Measurements from ENCODE around the gene ZNF423.

Gene ZNF423

GRCh38 chr16:49795513-49795912, 60.4 kb downstream of the ZNF423 start:
- H3K4me1 ChIP-seq (ENCODE audit: insufficient read depth, low read length), result no peaks in the 10 kb centered on the region
- no peaks in the 10 kb centered on the region for H3K36me3 ChIP-seq (ENCODE audit: insufficient read depth, low read length)
- H3K4me3 ChIP-seq (ENCODE audit: low read depth in 1 of 2, low read length in 2 of 2), result no peak overlapping the region
- no peak for TF ChIP-seq CTCF (IDR thresholded peaks at IDR 0.05; ENCODE audit: borderline replicate concordance, extremely low read depth, low read length, poor library complexity, severe bottlenecking)
- no peak for TF ChIP-seq EZH2 (IDR thresholded peaks at IDR 0.05; ENCODE audit: borderline replicate concordance, low read depth, low read length, severe bottlenecking)
- H3K4me2 ChIP-seq (ENCODE audit: insufficient read depth, low read length), result no peak overlapping the region
- DNase-seq, result no peak
- no peak overlapping the region for H3K9ac ChIP-seq (ENCODE audit: low read depth, low read length)
- H3K79me2 ChIP-seq (ENCODE audit: insufficient read depth, low read length), result no peaks in the 10 kb centered on the region
- H3K9me3 ChIP-seq (ENCODE audit: insufficient read depth, low read length, severe bottlenecking), result no peaks in the 10 kb centered on the region
- no peak overlapping the region for H2AFZ ChIP-seq (ENCODE audit: low read depth, low read length)
- ATAC-seq (ENCODE audit: insufficient read depth, low read depth), result no peak
- peaks cover 7% of the 10 kb centered on the region for H3K27me3 ChIP-seq (ENCODE audit: insufficient read depth, low read length, poor library complexity)
- H3K27ac ChIP-seq (ENCODE audit: low read length), result no peak overlapping the region
- no peaks in the 10 kb centered on the region; the same call in 1 of the 2 replicates for H4K20me1 ChIP-seq (ENCODE audit: insufficient read depth, low read length)

DNA sequence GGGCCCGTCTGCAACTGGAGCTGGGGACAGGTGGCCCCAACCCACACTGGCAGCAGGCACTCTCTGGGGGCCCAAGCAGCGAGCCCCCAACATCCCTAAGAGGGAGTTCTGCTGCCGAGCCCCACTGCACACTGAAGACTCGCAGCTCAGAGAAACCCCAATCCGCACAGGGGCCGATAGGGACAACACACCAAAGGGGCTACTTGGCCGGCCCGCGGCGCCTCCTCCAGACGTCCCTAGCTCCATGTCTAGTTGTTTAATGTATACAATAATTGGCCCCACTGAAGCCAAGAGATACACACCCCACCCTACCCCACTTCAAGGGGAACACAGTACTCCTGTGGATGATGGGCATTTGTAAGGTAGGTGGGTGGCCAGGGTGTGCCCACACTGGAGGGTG, 62.7 kb downstream of the ZNF423 start:
- no peak overlapping the region for H3K9ac ChIP-seq (ENCODE audit: low read depth, low read length)
- TF ChIP-seq CTCF (IDR thresholded peaks at IDR 0.05; ENCODE audit: borderline replicate concordance, extremely low read depth, low read length, poor library complexity, severe bottlenecking) (no peak), EZH2 (IDR thresholded peaks at IDR 0.05; ENCODE audit: borderline replicate concordance, low read depth, low read length, severe bottlenecking) (no peak)
- no peaks in the 10 kb centered on the region for H3K36me3 ChIP-seq (ENCODE audit: insufficient read depth, low read length)
- no peaks in the 10 kb centered on the region for H3K9me3 ChIP-seq (ENCODE audit: insufficient read depth, low read length, severe bottlenecking)
- ATAC-seq (ENCODE audit: insufficient read depth, low read depth), result no peak
- no peak overlapping the region for H3K4me3 ChIP-seq (ENCODE audit: low read depth in 1 of 2, low read length in 2 of 2)
- H4K20me1 ChIP-seq (ENCODE audit: insufficient read depth, low read length), result no peaks in the 10 kb centered on the region; the same call in 1 of the 2 replicates
- H3K4me2 ChIP-seq (ENCODE audit: insufficient read depth, low read length), result no peak overlapping the region
- H3K79me2 ChIP-seq (ENCODE audit: insufficient read depth, low read length), result no peaks in the 10 kb centered on the region
- no peaks in the 10 kb centered on the region for H3K27me3 ChIP-seq (ENCODE audit: insufficient read depth, low read length, poor library complexity)
- H2AFZ ChIP-seq (ENCODE audit: low read depth, low read length), result no peak overlapping the region
- H3K4me1 ChIP-seq (ENCODE audit: insufficient read depth, low read length), result no peaks in the 10 kb centered on the region
- no peak for DNase-seq
- H3K27ac ChIP-seq (ENCODE audit: low read length), result no peak overlapping the region

DNA sequence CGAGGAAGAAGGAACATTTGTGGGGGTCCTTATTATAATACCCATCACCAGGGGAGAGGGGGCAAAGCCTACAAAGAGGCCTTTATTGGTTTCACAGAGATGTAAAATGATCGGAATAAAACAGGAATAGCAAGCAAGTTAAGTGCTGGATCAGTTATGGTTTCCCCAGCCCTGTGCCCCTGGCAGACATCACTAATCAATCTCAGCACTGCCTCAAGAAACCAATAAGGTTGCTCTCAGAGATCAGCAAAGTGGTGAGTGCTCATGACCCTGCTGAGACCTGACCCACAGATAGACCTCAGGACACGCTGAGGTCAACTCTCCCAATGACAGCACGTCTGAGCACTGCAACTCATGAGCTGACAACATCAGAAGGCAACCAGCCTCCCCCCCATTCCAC, 66.3 kb downstream of the ZNF423 start:
- H3K36me3 ChIP-seq (ENCODE audit: insufficient read depth, low read length), result no peaks in the 10 kb centered on the region
- ATAC-seq (ENCODE audit: insufficient read depth, low read depth) (no peak), DNase-seq (no peak)
- no peak overlapping the region for H3K4me2 ChIP-seq (ENCODE audit: insufficient read depth, low read length)
- H3K27ac ChIP-seq (ENCODE audit: low read length), result no peak overlapping the region
- H3K4me1 ChIP-seq (ENCODE audit: insufficient read depth, low read length), result no peaks in the 10 kb centered on the region
- no peak overlapping the region for H3K9ac ChIP-seq (ENCODE audit: low read depth, low read length)
- no peaks in the 10 kb centered on the region for H3K9me3 ChIP-seq (ENCODE audit: insufficient read depth, low read length, severe bottlenecking)
- TF ChIP-seq CTCF (IDR thresholded peaks at IDR 0.05; ENCODE audit: borderline replicate concordance, extremely low read depth, low read length, poor library complexity, severe bottlenecking) (no peak), EZH2 (IDR thresholded peaks at IDR 0.05; ENCODE audit: borderline replicate concordance, low read depth, low read length, severe bottlenecking) (no peak)
- no peak overlapping the region for H3K4me3 ChIP-seq (ENCODE audit: low read depth in 1 of 2, low read length in 2 of 2)
- H2AFZ ChIP-seq (ENCODE audit: low read depth, low read length), result no peak overlapping the region
- H3K79me2 ChIP-seq (ENCODE audit: insufficient read depth, low read length), result no peaks in the 10 kb centered on the region
- H3K27me3 ChIP-seq (ENCODE audit: insufficient read depth, low read length, poor library complexity), result no peaks in the 10 kb centered on the region
- H4K20me1 ChIP-seq (ENCODE audit: insufficient read depth, low read length), result no peaks in the 10 kb centered on the region; the same call in 1 of the 2 replicates

- H3K79me2 ChIP-seq (ENCODE audit: insufficient read depth, low read length), result no peaks in the 10 kb centered on the region
- no peaks in the 10 kb centered on the region for H3K4me1 ChIP-seq (ENCODE audit: insufficient read depth, low read length)
- no peak overlapping the region for H3K4me2 ChIP-seq (ENCODE audit: insufficient read depth, low read length)
- ATAC-seq (ENCODE audit: insufficient read depth, low read depth) (no peak), DNase-seq (no peak)
- H3K27me3 ChIP-seq (ENCODE audit: insufficient read depth, low read length, poor library complexity), result no peaks in the 10 kb centered on the region
- TF ChIP-seq CTCF (IDR thresholded peaks at IDR 0.05; ENCODE audit: borderline replicate concordance, extremely low read depth, low read length, poor library complexity, severe bottlenecking), result no peak
- no peak for TF ChIP-seq EZH2 (IDR thresholded peaks at IDR 0.05; ENCODE audit: borderline replicate concordance, low read depth, low read length, severe bottlenecking)
- H3K27ac ChIP-seq (ENCODE audit: low read length), result no peak overlapping the region
- H3K36me3 ChIP-seq (ENCODE audit: insufficient read depth, low read length), result no peaks in the 10 kb centered on the region
- no peak overlapping the region for H3K9ac ChIP-seq (ENCODE audit: low read depth, low read length)
- H2AFZ ChIP-seq (ENCODE audit: low read depth, low read length), result no peak overlapping the region
- no peaks in the 10 kb centered on the region for H3K9me3 ChIP-seq (ENCODE audit: insufficient read depth, low read length, severe bottlenecking)
- H3K4me3 ChIP-seq (ENCODE audit: low read depth in 1 of 2, low read length in 2 of 2), result no peak overlapping the region
- no peaks in the 10 kb centered on the region; the same call in 1 of the 2 replicates for H4K20me1 ChIP-seq (ENCODE audit: insufficient read depth, low read length)
These were observed 66.9 kb downstream of the ZNF423 start for GRCh38 chr16:49788986-49789385.
